GM19043 (cell line): ENCODE measurements around the gene NUP214.
A peak's percentile ranks its signal among the peaks of the same experiment; 100 is the strongest.
"Not testable (repeated sequence)": the region's sequence is repeated elsewhere in the genome, so short reads cannot be mapped to it uniquely, and the experiment has no call there.

ENCODE experiments used
- ATAC-seq: cut with Tn5 transposase; IDR thresholded peaks from one replicate; pipeline ENCODE4 v1.9.1; 2021; ENCODE audit warnings: low read depth; ENCODE audit not compliant: unreplicated experiment

Gene NUP214

DNA sequence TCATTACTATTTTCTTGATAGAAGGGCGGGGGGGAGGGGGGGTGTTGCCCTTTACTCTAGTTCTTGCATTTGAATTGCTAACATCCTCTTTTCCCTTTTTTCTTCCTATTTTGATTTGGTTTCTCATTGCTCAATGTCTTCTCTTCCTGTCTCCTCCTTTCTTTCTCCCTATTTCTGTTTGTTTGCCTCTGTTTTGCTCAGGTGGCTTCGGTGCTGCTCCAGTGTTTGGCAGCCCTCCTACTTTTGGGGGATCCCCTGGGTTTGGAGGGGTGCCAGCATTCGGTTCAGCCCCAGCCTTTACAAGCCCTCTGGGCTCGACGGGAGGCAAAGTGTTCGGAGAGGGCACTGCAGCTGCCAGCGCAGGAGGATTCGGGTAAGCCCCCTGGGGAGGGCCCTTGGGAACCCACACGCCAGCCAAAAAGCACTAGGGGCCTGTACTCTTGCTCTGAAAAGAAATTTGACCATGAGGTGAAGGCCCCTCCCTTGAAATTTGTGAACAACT is 102.6 kb downstream of the NUP214 start:
- no peak for ATAC-seq

DNA sequence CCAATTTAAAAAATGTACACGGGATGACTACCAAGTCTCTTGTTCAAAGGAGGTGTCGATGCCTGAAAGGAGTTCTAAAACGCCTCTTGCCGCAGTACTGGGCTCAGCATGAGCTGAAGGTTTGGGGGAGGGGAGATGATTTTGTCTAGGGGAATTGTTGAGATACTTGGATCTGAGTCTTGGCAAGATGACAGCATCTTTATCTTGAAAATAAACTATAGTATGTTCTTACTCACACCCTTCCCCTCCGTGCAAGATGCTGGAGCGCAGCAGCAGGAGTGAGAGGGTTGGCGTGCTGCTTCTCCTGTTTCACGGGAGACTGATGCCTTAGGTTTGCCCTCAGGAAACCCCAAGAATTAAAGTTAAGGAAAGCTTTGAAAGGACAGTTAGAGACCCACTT is 103.6 kb downstream of the NUP214 start:
- no peak for ATAC-seq

DNA sequence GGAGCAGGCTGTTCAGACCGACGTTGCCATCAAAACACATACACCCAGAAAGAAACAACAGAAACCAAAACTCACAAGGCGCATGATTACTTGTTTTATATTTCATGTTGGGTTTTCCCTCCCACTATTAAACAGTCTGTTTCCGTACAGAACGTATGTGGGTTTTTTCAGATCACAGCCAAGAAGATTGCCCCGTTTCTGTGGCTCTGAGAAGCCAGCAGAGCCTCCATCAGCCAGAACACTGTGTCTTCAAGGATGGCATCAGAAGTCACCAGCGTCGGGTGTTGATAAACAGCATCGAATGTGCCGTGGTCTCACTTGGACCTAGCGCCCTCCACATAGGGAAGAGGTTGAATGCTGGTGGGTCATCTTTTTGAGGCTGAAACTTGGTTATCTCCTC is 108.2 kb downstream of the NUP214 start:
- ATAC-seq = no peak

DNA sequence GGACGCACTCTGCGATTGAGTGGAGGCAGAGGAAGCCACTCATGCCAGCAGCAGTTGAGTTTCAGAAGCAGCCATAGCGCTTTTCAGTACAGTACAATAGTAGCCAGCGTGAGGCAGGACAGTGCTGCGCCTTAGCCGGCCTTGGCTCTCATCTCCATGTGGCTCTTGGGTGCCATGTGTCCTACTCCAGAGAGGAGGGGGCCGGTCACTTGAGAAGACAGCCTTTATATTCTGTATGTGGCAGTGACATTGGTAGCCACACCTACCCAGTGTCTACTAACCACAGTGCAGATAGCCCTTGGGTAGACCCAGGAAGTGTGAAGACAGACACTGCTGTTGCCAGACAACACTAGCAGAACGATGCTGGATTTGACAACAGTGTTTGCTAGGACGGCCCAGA is 108.6 kb downstream of the NUP214 start:
- ATAC-seq = no peak

DNA sequence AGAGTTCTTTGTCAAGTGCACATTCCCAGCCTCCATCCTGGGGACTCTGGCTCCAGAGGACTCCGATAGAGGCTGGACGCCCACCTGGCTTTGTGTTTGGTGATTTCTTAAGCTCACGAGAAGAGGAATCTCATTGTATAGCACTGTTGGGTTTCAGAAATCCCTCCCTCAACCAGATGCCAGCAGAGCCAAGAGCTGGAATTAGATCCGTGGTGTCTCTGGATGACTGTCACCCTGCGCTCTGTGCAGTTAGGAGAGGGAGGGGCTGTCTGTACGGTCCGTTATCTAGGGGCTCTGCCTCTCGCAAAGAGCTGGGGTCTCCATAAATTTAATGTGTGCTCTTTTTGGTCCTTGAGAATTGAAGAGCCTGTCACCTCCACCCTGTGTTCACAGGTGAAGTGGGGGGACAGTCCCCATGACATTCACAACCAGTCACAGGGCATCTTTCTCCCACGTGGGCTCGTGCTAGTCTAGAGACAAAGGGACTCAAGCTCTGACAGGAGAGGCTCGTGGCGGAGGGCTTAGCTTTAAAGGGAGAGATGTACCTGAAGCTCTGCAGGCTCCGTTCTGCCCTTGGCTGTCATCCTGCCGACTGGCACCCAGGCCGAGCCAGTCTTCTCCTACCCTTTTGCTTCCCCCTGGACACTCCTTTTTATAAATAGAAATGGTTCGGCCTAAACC is 109.6 kb downstream of the NUP214 start:
- no peak for ATAC-seq

DNA sequence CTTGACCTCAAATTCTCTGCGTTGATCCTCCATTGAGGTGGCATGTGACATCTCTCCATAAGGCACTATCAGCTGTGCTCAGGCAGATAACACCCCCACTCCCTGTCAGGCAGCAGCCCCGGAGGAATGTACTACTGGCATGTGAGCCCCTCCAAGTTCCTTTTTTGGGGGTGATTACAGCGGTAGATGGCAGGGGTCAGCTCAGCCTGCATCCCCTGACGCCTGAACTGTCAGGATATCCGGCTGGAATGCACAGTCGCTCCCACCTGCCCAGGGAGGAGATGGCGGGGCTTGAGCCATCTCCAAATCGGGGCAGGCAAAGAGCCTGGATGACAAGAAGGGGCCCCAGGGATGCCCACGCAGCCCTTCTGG is 110.1 kb downstream of the NUP214 start:
- ATAC-seq = no peak

DNA sequence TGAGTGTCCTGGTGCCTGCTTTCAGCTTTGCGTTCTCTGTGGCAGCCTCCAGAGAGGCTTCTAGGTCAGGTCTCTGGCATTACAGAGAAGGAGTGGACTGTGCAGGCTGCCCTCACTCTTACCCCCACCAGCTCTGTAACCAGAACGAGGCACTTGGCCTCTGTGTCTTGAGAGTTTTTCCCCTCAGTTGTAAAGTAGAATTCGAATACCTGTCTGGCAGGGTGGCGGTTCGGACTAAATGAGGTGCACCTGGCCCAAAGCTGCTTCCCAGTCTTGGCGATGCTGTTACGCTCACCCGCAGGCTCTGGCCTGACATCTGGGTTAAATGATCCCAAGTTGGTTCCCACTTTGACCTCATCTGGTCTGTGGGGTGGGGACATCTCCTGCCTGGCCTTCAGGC is 110.8 kb downstream of the NUP214 start:
- ATAC-seq = no peak

DNA sequence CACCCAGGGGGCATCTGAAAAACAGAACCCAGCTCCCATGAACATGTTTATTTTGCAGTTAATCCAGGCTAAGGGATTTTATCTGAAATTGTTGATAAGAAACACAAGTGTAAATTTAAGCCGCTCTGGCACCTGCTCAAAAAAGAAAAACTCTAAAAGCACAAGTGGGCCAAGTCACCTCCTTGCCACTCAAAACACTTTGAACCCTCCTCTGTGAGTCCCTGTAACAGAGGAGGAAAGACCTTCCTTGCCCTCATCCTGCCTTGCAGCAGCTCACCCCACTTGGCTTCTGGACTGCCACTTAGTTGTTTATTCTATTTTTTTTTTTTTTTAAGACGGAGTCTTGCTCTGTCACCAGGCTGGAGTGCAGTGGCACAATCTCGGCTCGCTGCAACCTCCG is 111.4 kb downstream of the NUP214 start:
- ATAC-seq = no peak

DNA sequence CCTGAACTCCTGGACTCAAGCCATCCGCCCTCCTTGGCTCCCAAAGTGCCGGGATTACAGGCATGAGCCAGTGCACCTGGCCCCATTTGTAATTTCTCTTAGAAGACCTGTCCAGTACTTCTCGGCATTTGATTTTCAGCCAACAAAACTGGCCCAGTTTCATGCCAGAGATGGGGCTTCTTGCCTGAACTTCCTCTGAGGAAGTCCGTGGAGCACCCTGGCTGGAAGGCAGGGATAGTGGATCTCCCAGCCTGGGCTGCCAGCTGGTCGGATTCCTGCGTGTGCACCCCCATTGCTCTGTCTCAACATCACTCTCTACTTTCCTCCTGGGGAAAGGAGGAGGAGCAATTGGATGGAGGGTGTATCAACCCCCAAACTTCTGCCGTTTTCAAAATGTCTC is 111.9 kb downstream of the NUP214 start:
- no peak for ATAC-seq

DNA sequence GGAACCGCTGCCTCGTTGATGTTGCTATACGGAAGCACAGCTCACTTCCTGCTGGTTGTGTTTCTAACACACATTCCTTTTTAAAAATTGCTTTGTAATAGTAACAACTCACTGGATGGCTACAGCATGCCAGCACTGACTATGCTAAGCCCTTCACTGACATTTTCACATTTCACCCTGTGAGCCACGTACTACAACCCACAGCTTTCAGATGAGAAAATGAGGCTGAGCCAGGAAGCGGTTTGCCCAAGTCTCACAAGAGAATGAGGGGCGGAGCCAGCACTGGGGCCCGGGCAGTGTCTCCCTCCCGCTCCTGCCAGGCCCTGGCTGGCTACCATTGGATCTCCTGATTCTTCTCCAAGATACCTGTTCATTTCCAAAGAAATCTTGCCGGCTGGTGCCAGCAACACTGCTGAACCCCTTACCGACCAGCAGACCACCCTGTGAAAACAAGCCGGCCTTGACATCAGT is 112.6 kb downstream of the NUP214 start:
- ATAC-seq = peak; percentile 87

DNA sequence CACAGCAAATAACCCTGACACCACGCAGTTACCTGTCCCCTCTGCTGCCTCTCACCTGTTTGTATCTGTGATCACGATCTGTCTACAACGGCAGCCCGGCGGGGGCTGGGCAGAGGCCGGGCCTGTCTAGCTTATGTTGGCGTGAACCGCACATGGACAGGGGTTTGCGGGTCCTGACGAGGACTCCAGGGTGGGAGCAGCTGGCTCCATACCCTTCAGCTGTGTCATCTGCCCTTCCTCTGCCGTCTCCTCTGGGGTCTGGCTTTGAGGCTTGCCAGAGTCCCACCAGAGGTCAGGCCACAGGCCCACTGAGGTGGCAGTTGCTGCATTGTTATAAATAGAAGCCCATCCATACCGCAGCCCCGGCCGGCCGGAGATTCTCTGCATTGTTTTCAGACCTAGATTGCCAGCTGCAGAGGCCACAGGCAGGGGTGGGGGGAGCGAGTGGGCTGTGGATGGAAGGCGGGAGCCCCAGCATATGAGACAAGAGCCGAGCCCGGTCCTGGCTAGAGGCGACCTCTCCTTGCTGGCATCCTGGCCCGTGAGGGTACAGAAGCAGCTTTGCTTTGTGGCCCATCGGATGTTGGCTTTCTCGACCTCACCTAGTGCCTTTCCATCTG is 113.1 kb downstream of the NUP214 start:
- ATAC-seq = peak; percentile 19

DNA sequence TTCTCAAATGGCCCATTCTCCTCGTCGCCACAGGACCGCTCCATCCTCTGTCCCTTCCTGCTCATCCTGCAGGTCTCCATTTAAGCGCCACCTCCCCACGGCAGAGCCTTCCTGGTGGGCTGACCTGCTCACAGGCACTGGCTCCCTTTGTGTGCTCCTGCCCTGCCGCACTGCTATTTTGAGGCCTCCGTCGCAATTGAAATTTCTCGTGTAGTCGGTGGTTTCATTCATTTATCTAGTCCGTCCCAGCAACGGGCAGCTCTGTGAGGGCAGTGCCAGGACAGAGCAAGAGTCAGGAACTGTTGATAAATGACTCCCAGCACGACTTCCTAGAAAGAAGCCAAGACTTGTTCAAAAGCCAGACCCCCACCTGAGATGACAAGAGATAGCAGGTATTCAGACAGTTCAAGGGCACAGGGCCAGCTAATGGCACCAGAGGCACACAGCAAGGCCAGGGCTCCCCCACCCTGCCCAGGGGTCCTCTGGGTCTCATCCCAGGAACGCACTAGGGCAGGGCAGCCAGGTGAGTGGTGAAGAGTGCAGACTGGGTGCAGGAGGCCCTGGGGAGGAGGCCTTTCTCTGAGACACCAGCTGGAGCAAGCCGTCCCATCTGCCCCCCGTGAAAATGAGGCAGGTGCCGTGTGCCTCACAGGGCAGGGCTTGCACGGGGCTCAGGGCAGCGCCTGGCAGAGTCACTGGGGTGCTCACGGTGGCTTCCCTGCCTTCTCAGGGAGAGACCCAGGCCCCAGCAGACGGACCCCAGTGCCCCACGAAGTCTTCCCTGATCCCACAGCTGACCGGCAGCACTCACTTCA is 114.0 kb downstream of the NUP214 start:
- ATAC-seq = no peak

DNA sequence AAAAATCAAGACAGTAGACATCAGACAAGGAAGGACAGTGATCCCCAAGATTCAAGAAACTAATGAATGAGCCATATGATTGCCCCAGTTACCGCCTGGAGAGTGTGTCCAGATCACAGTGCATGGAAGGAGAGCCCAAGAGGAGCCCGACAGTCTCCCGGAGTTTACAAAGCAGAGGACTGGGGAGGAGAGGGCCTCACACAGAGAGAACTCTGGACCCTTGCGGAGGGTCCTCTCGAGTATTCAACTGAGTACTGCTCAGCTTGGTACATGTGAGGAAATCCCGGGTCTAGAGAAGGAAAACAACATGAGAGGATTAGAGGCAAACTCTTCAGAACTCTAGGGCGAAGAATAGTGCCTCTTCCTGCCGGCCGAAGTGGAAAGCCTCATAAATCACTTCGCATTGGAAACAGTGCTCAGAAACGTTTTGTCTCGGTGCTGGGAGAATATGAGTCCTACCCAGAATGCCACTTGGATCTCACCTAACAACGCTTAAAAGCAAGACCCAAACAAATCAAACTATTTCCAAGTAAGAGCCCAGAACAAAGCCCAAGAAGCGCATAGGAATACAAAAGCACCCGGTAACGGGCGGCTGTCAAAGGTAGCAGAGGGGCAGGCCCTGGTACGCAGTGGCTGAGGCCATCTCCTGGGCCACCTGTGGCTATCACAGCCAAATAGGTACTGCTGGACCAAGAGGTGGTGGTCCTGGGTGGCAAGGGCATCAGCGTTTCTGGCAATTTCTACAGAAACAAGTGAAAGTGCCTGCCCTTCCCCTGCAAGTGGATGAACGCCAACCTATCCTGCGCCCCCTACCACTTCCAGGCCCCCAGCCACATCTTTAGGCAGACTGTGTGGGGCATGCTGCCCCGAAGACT is 114.9 kb downstream of the NUP214 start:
- ATAC-seq = no peak

DNA sequence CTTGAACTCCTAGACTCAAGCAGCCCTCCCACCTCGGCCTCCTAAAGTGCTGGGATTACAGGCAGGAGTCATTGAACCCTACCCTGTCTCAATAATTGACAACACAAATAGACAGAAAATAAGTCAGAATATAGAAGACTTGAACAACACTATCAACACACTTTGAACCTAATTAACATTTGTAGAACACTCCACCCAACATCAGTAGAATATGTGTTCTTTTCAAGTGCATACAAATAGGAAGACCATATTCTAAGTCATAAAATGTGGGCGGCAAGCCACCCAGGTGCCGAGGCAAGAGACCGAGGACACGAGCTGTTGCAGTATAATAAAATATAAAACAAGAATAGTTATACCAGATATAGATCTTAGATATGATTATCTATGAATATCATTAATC is 118.9 kb downstream of the NUP214 start:
- not testable (repeated sequence) for ATAC-seq

DNA sequence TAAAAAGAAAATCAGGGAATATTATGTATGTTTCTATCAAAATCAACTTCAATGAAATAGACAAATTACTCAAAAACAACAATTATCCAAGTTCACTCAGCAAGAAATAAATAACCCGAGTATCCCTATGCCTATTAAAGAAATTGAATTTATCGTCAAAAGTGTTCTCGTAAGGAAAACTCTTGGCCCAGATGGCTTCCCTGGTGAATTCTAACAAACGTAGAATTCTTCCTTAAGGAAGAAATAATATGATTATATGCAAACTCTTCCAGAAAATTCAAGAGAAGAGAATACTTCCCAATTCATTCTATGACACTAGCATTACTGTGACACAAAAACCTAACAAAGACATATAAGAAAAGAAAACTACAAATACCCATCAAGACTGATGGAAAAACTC is 121.2 kb downstream of the NUP214 start:
- no peak for ATAC-seq

DNA sequence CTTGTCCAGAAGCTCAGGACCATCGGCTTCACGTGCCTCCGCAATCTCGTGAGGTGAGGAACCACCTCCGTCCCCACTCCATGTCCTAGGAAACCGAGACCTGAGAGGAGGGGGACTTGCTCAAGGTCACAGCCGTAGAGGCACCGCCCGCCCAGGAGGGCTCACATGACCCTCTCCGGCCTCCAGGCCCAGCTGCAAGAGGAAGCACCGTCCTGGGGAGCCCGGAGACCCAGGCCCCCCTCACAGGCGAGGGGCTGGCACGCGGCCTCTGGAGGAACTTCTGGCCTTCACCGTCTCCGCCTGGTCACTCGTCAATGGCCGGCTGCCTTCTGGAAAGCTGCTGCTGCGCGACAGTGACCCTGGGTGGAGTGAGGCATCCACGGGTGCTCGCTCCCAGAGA is 126.7 kb downstream of the NUP214 start:
- no peak for ATAC-seq

DNA sequence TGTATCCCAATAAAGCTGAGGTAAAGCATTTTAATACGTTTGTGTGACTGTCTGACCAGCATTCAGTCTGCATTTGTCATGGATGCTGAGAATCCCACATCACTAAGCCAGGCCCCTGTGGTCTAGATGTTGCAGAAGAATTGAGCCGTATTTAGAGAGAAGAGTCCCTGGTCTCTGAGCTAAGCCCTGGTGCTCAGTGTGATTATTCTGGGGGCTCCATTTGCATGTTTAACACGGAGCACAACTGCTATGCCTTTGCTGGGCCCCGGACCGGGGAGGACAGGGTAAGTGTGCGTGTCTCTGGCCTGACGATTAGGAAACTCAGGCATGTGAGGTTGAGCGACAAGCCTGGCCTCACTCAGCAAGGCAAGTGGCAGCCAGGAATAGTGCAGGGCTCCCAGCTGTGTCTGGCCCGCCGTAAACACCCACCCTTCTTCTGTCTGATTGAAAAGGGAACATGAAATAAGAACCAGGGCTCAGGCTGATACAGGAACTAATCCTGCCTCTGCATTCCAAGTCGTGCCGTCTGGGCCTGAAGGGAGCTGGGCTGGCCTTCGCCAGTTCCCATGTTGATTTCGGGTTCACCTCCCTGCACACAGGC is 128.6 kb downstream of the NUP214 start:
- no peak for ATAC-seq

DNA sequence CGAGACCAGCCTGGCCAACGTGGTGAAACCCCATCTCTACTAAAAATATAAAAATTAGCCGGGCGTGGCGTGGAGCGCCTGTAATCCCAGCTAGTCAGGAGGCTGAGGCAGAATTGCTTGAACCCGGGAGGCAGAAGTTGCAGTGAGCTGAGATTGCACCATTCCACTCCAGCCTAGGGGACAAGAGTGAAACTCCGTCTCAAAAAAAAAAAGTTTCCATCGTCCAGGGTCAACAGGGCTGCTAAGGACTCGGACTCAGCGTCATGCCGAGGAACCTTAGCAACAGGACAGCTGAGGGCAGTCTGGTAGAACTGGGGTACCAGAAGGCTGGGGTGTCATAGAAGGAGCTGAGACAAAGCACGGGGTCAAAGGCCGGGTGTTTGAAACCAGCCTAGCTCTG is 129.2 kb downstream of the NUP214 start:
- no peak for ATAC-seq

DNA sequence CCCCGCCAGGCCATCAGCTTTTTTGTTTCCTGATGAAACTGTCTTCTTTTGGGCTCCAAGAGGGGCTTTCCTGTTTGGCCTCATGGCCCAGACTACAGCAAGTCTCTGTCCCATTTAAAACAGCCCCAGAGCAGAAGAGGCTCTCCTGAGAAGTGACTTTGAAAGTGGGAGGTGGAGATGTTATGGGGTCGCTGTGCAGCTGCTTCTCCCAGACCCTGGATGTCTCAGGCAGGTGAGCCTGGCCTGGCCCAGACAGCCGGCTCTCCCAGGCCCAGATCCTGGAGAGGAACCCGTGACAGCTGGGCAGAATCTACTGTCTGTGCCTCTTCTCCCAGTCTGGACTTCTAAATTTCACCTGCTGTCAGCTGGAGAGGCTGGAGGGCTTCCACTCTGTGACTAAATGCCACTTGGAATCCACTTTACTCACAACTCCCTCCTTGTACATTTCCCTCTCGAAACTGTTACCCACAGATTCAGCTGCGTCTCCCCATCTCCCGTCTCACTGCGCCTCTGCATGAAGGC is 130.4 kb downstream of the NUP214 start:
- ATAC-seq = no peak
